Kidney epithelial cell (primary cell): Measurements from ENCODE around the gene FHOD1. TPM values are rescaled to one million over a fixed set of nuclear protein-coding genes. Genes with fewer than 3 reads are reported as not detected.
A peak's percentile ranks its signal among the peaks of the same experiment; 100 is the strongest.

Experiments
- DNase-seq: peaks from one replicate; pipeline ENCODE4 v3.0.0-alpha.2; 2010; ENCODE audit warnings: low read depth
- H3K27me3 ChIP-seq: 2 replicates; pipeline ENCODE4 v1.6.0; 2011; ENCODE audit warnings: low read length; ENCODE audit not compliant: control insufficient read depth, insufficient read depth
- H3K36me3 ChIP-seq: 2 replicates; pipeline ENCODE4 v1.5.1; 2011; ENCODE audit warnings: low read length; ENCODE audit not compliant: control insufficient read depth, insufficient read depth
- H3K4me3 ChIP-seq: 2 replicates; pipeline ENCODE4 v1.5.1; 2011; ENCODE audit warnings: low read depth, mild to moderate bottlenecking, control low read depth, low read length
- total RNA-seq: library from RNA; depleted of rRNA; stranded (reverse); fragments of >200 nt; gene quantifications from 2 replicates; pipeline ENCODE4 v1.2.3, GENCODE V29; 2015
- TF ChIP-seq, protein P1 (sequence below): IDR thresholded peaks from 2 replicates; pipeline ENCODE4 v1.5.1; 2011; ENCODE audit warnings: mild to moderate bottlenecking, moderate library complexity, low read length, control low read depth, inconsistent platforms; ENCODE audit not compliant: insufficient read depth, poor library complexity, severe bottlenecking

FHOD1 gene
- total RNA-seq, 1 donor from 2014 or later, result 3.8 TPM

- no peak for DNase-seq
- TF ChIP-seq, protein P1, sequence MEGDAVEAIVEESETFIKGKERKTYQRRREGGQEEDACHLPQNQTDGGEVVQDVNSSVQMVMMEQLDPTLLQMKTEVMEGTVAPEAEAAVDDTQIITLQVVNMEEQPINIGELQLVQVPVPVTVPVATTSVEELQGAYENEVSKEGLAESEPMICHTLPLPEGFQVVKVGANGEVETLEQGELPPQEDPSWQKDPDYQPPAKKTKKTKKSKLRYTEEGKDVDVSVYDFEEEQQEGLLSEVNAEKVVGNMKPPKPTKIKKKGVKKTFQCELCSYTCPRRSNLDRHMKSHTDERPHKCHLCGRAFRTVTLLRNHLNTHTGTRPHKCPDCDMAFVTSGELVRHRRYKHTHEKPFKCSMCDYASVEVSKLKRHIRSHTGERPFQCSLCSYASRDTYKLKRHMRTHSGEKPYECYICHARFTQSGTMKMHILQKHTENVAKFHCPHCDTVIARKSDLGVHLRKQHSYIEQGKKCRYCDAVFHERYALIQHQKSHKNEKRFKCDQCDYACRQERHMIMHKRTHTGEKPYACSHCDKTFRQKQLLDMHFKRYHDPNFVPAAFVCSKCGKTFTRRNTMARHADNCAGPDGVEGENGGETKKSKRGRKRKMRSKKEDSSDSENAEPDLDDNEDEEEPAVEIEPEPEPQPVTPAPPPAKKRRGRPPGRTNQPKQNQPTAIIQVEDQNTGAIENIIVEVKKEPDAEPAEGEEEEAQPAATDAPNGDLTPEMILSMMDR, result no peak
- Histone ChIP-seq H3K27me3 (peaks cover 3% of the 10 kb centered on the region), H3K36me3 (no peaks in the 10 kb centered on the region), H3K4me3 (no peak overlapping the region)
Measured at GRCh38 chr16:67269766-67270165, 22.5 kb upstream of the FHOD1 start.

DNA sequence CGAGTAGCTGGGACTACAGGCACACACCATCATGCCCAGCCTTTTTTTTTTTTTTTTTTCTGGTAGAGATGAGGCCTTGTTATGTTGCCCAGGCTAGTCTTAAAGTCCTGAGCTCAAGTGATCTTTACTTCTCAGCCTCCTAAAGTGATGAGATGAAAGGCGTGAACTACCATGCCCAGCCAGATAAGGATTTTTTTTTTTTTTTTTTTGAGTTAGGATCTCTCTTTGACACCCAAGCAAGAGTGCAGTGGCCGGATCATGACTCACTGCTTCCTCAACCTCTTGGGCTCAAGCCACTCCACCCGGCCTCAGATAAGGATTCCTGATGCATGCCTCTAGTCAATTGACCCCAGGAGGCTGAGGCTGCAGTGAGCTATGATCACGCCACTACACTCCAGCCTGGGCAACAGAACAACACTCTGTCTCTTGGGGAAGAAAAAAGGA lies 20.9 kb upstream of the FHOD1 start:
- no peak for DNase-seq

GRCh38 chr16:67265834-67266233 lies 18.6 kb upstream of the FHOD1 start:
- Histone ChIP-seq H3K4me3 (no peak overlapping the region), H3K36me3 (no peaks in the 10 kb centered on the region), H3K27me3 (peaks cover 5% of the 10 kb centered on the region)
- DNase-seq, result no peak
- TF ChIP-seq, protein P1, result no peak

More for the DNA sequence above, 20.9 kb upstream of the FHOD1 start:
- TF ChIP-seq, protein P1, result no peak
- Histone ChIP-seq H3K27me3 (peaks cover 3% of the 10 kb centered on the region), H3K4me3 (no peak overlapping the region), H3K36me3 (no peaks in the 10 kb centered on the region)

DNA sequence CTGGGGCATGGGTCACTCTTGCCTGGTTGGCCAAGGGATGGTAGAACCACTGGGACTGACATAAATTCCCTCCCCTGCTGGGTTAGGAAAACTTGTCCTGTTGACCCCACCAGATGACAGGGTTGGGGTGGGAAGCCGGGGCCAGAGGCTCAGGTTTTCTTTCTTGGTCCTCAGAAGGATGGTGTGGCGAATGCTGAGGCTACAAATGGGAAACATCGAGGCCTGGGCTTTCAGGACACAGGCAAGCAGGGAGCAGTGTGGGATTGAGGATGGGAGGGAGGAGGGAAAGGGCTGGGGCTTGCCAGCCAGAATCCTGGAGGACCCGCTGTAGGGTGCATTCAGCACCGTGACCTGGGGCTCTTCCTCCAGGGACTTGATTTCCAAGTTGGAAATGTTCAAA lies 17.6 kb upstream of the FHOD1 start:
- TF ChIP-seq, protein P1, result no peak
- H3K4me3 ChIP-seq, result no peak overlapping the region
- no peaks in the 10 kb centered on the region for H3K36me3 ChIP-seq
- DNase-seq, result no peak
- peaks cover 5% of the 10 kb centered on the region for H3K27me3 ChIP-seq

- peaks cover 5% of the 10 kb centered on the region for H3K27me3 ChIP-seq
- no peaks in the 10 kb centered on the region for H3K36me3 ChIP-seq
- DNase-seq, result no peak
- TF ChIP-seq, protein P1, result peak; percentile 2
- H3K4me3 ChIP-seq, result no peak overlapping the region
Measured at GRCh38 chr16:67264277-67264676, 17.0 kb upstream of the FHOD1 start.

GRCh38 chr16:67263201-67263600 lies 15.9 kb upstream of the FHOD1 start:
- TF ChIP-seq, protein P1, result no peak
- no peak overlapping the region for H3K4me3 ChIP-seq
- H3K27me3 ChIP-seq, result peaks cover 5% of the 10 kb centered on the region
- no peaks in the 10 kb centered on the region for H3K36me3 ChIP-seq
- DNase-seq, result no peak
